ENCODE results near the gene TMCO4. TPM values are rescaled to one million over a fixed set of nuclear protein-coding genes. Genes with fewer than 3 reads are reported as not detected.

Gene TMCO4
- 5.9 TPM for total RNA-seq

GRCh38 chr1:19799230-19800075 is at the start of gene TMCO4:
TMCO4 (minus strand) TSS chr1:19799916; CDS start chr1:19780758, 19,158 bp downstream.

GRCh38 chr1:19814681-19815503 is 15.2 kb upstream of the TMCO4 start, which contains the start of gene RNF186:
RNF186 (minus strand) TSS chr1:19815283; CDS start chr1:19815101, 182 bp downstream.

GRCh38 chr1:19664453-19665185 is 135.1 kb downstream of the TMCO4 start, which contains the start of gene HTR6:
HTR6 (plus strand) TSS chr1:19664875; CDS start chr1:19665754, 879 bp downstream.

GRCh38 chr1:19643602-19644394 is 155.9 kb downstream of the TMCO4 start, which contains the start of gene NBL1:
NBL1 (plus strand) TSS chr1:19644311; CDS start chr1:19655031, 10,720 bp downstream.

Other genes with a start within 250 kb of the TMCO4 start
- gene NBL1, start 155.6 kb downstream of the TMCO4 start, total RNA-seq: 51.1 TPM
- gene HTR6, start 135.0 kb downstream of the TMCO4 start, total RNA-seq: not detected
- not detected for gene RNF186, start 15.4 kb upstream of the TMCO4 start, total RNA-seq
- gene OTUD3, start 82.5 kb upstream of the TMCO4 start, total RNA-seq: 17.0 TPM
- not detected for gene PLA2G2E, start 123.7 kb upstream of the TMCO4 start, total RNA-seq
- gene PLA2G2A, start 179.7 kb upstream of the TMCO4 start, total RNA-seq: 8.3 TPM

Data from camera-type eye (tissue), 1 donor.